Activated CD4-positive, alpha-beta memory T cell treated with anti-CD3 and anti-CD28 coated beads, Interleukin-2, amount 10 ng/mL, durations not matched to agents 7 days and 5 days (primary cell): Measurements from ENCODE around the gene OSBPL2. TPM values are rescaled to one million over a fixed set of nuclear protein-coding genes. Genes with fewer than 3 reads are reported as not detected.

Source experiments
- CTCF ChIA-PET: fragments of 350-600 bp; sonication (Branson Sonifier 250); formaldehyde crosslinking; loops from one replicate; lab custom pipeline; 2021; ENCODE audit warnings: antibody characterized with exemption, inconsistent platforms; lab: Charles Lee
- POLR2A ChIA-PET: fragments of 350-600 bp; sonication (Branson Sonifier 250); formaldehyde crosslinking; loops from one replicate; lab custom pipeline; 2021; ENCODE audit warnings: antibody characterized with exemption; lab: Charles Lee
- DNase-seq: peaks from one replicate; pipeline ENCODE4 v3.0.0-alpha.2; 2020
- H3K27ac Mint-ChIP-seq: one replicate; pipeline ENCODE4 v1.8.0; 2021; ENCODE audit warnings: mild to moderate bottlenecking, mixed read lengths
- H3K27me3 Mint-ChIP-seq: one replicate; pipeline ENCODE4 v1.8.0; 2021; ENCODE audit warnings: mixed read lengths
- H3K36me3 Mint-ChIP-seq: one replicate; pipeline ENCODE4 v1.8.0; 2021; ENCODE audit warnings: low read depth, mixed read lengths
- H3K4me1 Mint-ChIP-seq: one replicate; pipeline ENCODE4 v1.8.0; 2021; ENCODE audit warnings: mixed read lengths
- H3K4me3 Mint-ChIP-seq: one replicate; pipeline ENCODE4 v1.8.0; 2021; ENCODE audit warnings: mild to moderate bottlenecking, mixed read lengths
- H3K9me3 Mint-ChIP-seq: one replicate; pipeline ENCODE4 v1.8.0; 2021; ENCODE audit warnings: mixed read lengths
- total RNA-seq, 2 experiments: library from RNA; stranded (reverse); gene quantifications; one replicate each; pipeline ENCODE4 v1.2.3, GENCODE V29; 2021

OSBPL2 gene
- total RNA-seq, 2 experiments from 2014 or later, result 40.3 to 40.6 TPM

DNA sequence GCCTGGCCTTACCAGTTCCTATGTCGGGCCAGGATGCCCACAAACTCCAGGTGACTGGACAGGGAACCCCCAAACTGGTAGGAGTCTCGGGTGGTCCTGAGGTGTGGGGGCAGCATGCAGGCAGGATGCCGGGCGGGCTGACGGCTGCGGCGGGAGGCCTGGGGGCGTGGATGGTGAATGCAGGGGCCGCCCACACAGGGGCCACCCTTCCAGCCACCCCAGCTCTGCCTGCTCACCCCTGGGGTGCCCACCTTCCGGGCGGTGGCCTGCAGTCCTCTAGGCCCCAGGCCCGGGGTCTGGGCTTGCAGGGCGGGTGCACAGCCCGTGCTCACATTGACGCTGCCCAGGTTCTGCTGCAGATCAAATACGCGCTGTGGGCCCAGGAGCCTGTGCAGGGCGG is 72.8 kb downstream of the OSBPL2 start:
- Mint-ChIP-seq H3K36me3 (peaks cover 16% of the 10 kb centered on the region), H3K4me3 (no peak overlapping the region)
- CTCF ChIA-PET, result no interaction called here

DNA sequence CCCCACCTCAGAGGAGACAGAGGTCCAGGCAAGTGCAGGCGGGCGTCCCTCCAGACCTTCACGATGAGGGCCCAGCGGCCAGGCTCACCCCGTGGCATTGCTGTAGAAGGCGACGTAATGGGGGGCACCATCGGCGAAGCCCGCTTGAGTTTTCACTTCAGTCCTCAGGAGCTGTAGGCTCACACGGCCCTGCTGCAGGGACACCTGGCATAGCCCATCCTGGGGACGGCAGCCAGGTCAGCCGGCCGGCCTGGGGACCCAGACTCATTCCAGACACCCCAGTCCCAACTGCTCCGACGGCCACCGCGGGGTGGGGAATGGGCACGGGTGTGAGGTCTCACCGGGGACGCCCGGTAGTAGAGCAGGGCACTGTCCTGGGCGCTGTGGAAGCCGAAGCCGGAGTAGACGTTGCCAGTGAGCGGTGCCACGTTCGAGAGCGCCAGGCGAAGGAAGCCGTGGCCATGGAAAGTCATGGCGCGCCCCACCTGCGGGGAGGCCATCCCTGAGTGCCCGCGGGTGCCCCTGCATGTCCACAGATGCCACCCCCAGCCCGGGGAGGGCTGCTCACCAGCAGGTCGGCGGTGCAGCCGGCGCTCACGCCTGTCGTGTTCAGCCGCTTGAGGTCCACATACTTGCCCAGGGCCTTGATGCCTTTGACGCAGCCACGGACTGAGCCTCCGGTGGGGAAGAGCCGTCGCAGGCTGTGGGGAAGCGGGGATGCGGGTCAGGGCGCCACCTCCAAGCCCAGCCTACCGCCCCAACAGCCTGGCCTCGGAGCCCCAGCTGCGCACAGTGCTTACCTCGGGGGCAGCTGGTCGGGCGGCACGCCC is 73.7 kb downstream of the OSBPL2 start:
- DNase-seq, result no peak

More for the DNA sequence above, 72.8 kb downstream of the OSBPL2 start:
- DNase-seq, result no peak
- no peaks in the 10 kb centered on the region for H3K4me1 Mint-ChIP-seq
- POLR2A ChIA-PET, result no interaction called here
- H3K9me3 Mint-ChIP-seq, result no peaks in the 10 kb centered on the region
- no peak overlapping the region for H3K27ac Mint-ChIP-seq
- H3K27me3 Mint-ChIP-seq, result no peaks in the 10 kb centered on the region

DNA sequence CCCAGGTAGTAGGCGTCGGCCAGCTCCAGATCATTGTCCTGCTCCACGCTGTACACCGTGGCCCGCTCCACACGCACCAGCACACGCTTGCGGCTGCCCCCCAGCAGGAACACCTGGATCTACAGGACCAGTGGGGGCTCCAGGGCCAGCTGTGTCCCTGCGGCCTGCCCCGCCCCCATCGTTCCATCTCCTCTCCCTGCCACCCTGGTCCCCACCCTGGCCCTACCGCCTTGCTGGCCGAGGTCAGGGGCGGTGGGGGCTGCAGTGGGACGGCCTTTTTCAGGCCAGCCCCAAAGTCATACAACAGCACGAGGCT is 74.3 kb downstream of the OSBPL2 start:
- POLR2A ChIA-PET, result no interaction called here
- H3K4me1 Mint-ChIP-seq, result no peaks in the 10 kb centered on the region

More for the DNA sequence above, 73.7 kb downstream of the OSBPL2 start:
- no peak overlapping the region for H3K27ac Mint-ChIP-seq
- no peak overlapping the region for H3K4me3 Mint-ChIP-seq
- ChIA-PET CTCF (no interaction called here), POLR2A (no interaction called here)
- H3K36me3 Mint-ChIP-seq, result peaks cover 13% of the 10 kb centered on the region
- no peaks in the 10 kb centered on the region for H3K9me3 Mint-ChIP-seq
- no peaks in the 10 kb centered on the region for H3K27me3 Mint-ChIP-seq
- no peaks in the 10 kb centered on the region for H3K4me1 Mint-ChIP-seq

DNA sequence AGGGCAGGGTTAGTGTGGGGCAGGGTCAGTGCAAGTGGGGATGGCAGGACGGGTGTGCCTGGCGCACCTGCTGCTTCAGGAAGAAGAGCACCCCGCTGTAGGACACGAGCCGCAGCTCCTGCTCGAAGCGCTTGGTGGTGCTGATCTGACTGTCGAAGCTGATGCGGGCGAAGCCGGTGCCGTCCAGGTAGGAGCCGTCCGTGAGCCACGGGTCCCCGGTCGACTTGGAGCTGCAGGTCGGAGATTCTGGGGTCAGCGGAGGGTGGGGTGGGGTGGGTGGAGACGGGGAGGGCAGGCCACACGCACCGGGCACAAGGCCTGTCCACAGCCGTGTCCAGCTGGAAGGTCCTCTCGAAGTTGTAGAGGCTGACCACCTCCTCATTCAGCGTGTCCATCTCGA is 74.7 kb downstream of the OSBPL2 start:
- DNase-seq, result no peak
- no peaks in the 10 kb centered on the region for H3K4me1 Mint-ChIP-seq
- POLR2A ChIA-PET, result no interaction called here

More for the DNA sequence above, 74.3 kb downstream of the OSBPL2 start:
- Mint-ChIP-seq H3K4me3 (no peak overlapping the region), H3K27ac (no peak overlapping the region), H3K9me3 (no peaks in the 10 kb centered on the region), H3K27me3 (no peaks in the 10 kb centered on the region), H3K36me3 (peaks cover 13% of the 10 kb centered on the region)
- no peak for DNase-seq
- CTCF ChIA-PET, result no interaction called here

DNA sequence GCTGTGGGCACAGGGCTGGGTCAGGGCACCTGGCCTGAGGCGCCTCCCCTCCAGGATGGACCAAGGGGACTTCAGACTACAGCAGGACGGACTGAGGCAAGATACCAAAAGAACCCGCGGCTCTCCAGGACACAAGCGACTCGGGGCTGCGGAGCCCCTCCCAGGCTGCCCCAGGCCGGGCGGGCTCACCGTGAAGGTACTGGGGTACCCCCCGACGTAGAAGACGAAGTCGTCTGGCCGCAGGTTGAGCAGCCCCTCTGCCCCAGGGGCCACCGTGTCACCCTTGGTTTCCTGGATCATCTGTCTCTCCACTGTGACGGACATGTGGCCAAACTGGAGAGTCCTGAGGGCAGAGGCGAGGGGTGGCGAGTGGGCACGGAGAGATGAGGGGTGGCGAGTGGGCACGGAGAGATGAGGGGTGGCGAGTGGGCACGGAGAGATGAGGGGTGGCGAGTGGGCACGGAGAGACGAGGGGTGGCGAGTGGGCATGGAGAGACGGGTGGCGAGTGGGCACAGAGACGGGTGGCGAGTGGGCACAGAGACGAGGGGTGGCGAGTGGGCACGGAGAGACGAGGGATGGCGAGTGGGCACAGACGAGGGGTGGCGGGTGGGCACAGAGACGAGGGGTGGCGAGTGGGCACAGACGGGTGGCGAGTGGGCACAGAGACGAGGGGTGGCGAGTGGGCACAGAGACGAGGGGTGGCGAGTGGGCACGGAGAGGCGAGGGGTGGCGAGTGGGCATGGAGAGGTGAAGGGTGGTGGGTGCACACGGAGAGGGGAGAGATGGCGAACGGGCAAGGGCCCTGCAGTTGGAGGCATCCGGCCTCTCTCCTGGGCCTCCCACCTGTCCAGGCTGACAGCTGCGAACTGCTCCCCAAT is 75.4 kb downstream of the OSBPL2 start:
- no peak overlapping the region for H3K4me3 Mint-ChIP-seq
- no peaks in the 10 kb centered on the region for H3K9me3 Mint-ChIP-seq
- H3K4me1 Mint-ChIP-seq, result no peaks in the 10 kb centered on the region
- DNase-seq, result no peak
- CTCF ChIA-PET, result no interaction called here
- no peak overlapping the region for H3K27ac Mint-ChIP-seq
- H3K27me3 Mint-ChIP-seq, result no peaks in the 10 kb centered on the region
- peaks cover 4% of the 10 kb centered on the region for H3K36me3 Mint-ChIP-seq
- POLR2A ChIA-PET, result interaction anchor here (1.3 kb wide), 1 partner anchor 8 kb away, joined by 3 read pairs; no protein-coding TSS in a partner anchor

More for the DNA sequence above, 74.7 kb downstream of the OSBPL2 start:
- Mint-ChIP-seq H3K9me3 (no peaks in the 10 kb centered on the region), H3K36me3 (peaks cover 9% of the 10 kb centered on the region), H3K27me3 (no peaks in the 10 kb centered on the region), H3K4me3 (no peak overlapping the region), H3K27ac (no peak overlapping the region)
- CTCF ChIA-PET, result no interaction called here

DNA sequence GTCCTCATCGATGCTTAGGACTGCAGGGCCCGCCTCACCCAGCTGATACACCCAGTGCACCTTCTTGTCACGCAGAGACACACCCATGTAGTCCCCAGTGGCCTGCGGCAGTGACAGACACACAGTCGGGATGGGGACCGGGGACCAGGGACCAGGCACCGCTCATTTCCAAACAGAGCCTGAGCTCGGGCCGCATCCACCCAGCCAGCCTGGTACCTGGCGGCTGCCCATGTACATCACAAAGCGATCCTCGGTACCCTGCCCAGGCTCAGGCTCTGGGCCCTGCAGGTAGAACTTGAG is 76.0 kb downstream of the OSBPL2 start:
- ChIA-PET CTCF (no interaction called here), POLR2A (interaction anchor here (1.3 kb wide), 1 partner anchor 9 kb away, joined by 3 read pairs; no protein-coding TSS in a partner anchor)
- H3K27me3 Mint-ChIP-seq, result no peaks in the 10 kb centered on the region

DNA sequence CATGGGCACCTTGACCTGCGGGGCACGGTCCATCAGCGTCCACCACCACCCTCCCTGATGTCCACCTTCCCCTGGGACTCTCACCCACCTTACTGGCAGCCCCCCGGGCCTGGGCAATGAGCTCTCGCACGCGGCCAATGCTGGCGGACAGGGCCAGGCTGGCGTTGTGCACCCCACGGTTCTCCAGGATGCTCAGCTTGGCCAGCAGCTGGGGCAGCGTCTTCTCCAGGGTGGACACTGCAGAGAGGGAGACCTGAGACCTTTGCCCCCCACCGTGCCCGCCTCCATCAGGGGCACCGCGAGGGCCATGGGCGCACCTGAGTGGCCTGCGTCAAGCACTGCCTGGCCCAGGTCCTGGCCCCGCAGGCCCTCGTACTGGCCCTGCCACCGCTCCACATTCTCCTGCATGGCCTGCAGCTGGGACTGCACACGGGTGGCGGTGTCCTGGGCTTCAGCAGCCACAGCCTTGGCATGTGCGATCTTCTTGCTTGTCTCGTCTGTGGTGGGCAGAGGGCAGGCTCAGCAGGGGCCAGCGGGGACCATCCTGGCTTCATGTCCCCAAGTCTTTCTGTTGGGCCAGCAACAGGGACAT is 76.5 kb downstream of the OSBPL2 start:
- H3K4me3 Mint-ChIP-seq, result no peak overlapping the region
- ChIA-PET CTCF (no interaction called here), POLR2A (interaction anchor here (1.3 kb wide), 1 partner anchor 9 kb away, joined by 3 read pairs; no protein-coding TSS in a partner anchor)
- H3K27me3 Mint-ChIP-seq, result no peaks in the 10 kb centered on the region
- H3K27ac Mint-ChIP-seq, result no peak overlapping the region
- DNase-seq, result no peak
- H3K4me1 Mint-ChIP-seq, result no peaks in the 10 kb centered on the region
- no peaks in the 10 kb centered on the region for H3K36me3 Mint-ChIP-seq
- no peaks in the 10 kb centered on the region for H3K9me3 Mint-ChIP-seq

More for the DNA sequence above, 76.0 kb downstream of the OSBPL2 start:
- Mint-ChIP-seq H3K4me1 (no peaks in the 10 kb centered on the region), H3K27ac (no peak overlapping the region), H3K9me3 (no peaks in the 10 kb centered on the region), H3K4me3 (no peak overlapping the region), H3K36me3 (no peaks in the 10 kb centered on the region)
- no peak for DNase-seq

DNA sequence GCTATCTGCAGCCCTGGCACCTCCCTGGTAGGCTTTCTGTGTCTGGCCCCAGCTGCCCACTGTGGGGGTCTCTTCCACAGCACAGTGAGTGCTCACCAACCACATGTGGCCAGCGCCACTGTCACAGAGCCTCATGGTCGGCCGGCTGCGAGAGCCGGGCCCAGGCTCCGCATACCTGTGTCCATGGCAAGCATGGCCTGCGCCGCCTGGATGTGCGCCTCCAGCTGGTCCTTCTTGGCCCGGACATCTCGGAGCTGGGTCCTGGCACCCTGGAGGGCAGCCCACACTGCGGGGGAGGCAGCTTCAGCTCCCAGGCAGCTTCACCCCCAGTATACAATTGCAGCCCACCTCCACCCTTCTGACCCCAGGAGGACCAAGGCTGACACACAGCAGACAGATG is 77.5 kb downstream of the OSBPL2 start:
- Mint-ChIP-seq H3K4me1 (no peaks in the 10 kb centered on the region), H3K4me3 (no peak overlapping the region), H3K9me3 (no peaks in the 10 kb centered on the region), H3K27ac (no peak overlapping the region), H3K27me3 (no peaks in the 10 kb centered on the region), H3K36me3 (no peaks in the 10 kb centered on the region)
- ChIA-PET POLR2A (no interaction called here), CTCF (no interaction called here)
- no peak for DNase-seq

DNA sequence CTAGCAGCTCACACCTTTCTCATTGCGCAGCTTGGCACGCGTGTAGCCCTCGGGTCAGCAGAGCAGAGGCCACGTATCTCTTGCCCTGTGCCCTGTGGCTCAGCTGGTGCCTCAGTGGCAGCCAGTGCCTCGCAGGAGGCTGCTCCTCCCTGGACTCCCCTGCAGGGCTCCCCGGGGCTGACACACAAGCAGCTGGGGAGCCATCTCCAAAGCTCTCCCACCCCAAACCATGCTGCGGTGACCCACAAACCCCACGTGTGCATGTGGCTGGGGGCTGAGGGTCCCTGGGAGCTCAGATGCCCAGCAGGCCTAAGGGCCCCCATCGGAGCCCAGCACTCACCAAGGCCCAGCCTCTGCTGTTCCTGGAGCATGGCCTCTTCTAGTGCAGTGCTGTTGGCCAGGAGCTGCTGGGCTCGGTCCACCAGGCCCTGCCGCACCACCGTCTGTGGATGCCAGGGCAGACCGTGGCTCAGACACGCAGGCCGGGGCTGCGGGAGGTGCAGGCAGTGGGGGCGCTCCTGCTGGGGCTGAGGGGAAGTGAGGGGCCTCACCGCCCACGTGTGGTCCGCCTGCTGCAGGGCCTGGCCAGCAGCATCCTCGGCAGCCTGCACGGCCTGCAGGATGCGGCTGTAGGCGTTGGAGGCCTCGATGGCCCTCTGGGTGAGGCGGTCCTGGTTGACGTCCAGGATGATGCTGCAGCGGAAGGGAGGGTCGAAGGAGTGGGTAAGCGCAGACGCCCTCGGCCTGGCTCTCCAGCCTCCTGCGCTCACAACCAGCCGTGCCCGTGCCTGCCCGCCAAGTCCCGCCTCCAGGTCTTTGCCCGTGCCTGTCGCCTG is 78.2 kb downstream of the OSBPL2 start:
- H3K4me3 Mint-ChIP-seq, result no peak overlapping the region
- DNase-seq, result no peak
- H3K27me3 Mint-ChIP-seq, result no peaks in the 10 kb centered on the region
- H3K36me3 Mint-ChIP-seq, result no peaks in the 10 kb centered on the region
- H3K4me1 Mint-ChIP-seq, result no peaks in the 10 kb centered on the region
- ChIA-PET CTCF (no interaction called here), POLR2A (no interaction called here)
- H3K27ac Mint-ChIP-seq, result no peak overlapping the region
- H3K9me3 Mint-ChIP-seq, result no peaks in the 10 kb centered on the region

DNA sequence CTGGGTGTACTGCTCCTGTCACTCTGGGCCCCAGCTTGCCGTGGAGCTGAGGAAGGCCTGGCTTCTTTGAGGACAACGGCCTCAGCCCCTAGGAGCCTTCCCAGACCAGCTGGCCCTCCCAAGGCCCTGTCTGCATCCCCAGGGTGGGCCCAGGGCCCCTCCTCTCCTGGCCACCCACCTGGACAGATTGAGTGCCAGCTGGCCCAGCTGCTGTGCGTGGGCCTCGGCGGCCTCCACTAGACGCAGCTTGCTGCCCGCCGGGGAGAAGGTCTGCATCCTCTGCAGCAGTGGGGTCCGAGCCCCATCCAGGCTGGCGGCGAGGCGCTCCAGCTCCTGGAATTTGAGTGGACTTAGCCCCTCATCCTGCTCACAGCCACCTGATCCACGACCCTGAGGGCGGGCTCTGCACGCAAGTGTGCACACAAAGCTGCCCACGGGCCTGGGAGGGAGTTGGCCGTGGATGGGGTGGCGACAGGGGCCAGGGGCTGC is 78.9 kb downstream of the OSBPL2 start:
- DNase-seq, result no peak
- Mint-ChIP-seq H3K36me3 (no peaks in the 10 kb centered on the region), H3K9me3 (no peaks in the 10 kb centered on the region), H3K27ac (no peak overlapping the region), H3K27me3 (no peaks in the 10 kb centered on the region), H3K4me1 (no peaks in the 10 kb centered on the region), H3K4me3 (no peak overlapping the region)
- POLR2A ChIA-PET, result no interaction called here
- CTCF ChIA-PET, result no interaction called here

DNA sequence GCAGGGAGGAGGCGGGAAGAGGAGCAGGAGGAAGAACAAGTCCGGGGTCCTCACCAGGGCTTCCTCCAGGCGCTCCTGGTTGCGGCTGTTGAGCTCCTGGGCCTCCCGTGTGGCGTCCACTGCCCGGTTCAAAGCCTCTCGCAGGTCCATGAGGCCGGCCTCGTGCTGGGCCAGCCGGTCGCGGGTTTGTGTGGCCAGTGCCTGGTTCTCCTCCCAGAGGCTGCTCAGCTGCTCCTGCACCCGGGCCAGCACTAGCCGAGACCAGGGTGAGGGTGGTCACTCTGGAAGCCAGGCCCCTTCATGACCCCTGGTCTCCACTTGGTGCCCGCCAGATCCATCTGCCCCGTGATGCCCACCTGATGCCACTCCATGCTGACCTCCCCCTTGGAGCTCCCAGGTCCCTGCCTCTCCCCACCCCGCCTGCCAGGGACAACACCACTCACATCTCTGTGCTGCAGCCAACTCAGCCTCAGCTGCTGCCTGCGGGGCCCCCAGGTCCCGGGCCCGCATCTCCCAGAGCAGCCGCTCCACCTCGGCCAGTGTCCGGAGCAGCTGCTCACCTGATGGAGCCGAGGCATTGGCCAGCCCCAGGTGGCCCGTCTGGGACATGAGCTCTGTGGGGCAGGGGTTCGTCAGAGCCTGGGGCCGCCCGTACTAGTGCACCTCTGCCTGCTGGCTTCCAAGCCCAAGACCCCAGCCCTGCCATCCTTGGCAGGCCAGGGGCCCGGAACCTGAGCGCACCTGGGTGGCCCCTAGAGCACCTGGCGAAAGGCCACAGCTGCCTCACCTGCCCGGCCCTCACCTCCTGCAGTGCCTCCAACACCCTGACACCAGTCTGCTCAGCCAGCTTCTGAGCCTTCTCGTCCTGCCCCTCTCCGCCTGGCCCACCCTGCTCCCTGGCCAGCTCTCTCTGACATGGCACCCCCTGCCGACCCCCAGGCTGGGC is 80.4 kb downstream of the OSBPL2 start:
- Mint-ChIP-seq H3K27ac (no peak overlapping the region), H3K9me3 (no peaks in the 10 kb centered on the region), H3K4me3 (no peak overlapping the region), H3K4me1 (no peaks in the 10 kb centered on the region), H3K27me3 (no peaks in the 10 kb centered on the region), H3K36me3 (no peaks in the 10 kb centered on the region)
- no peak for DNase-seq
- POLR2A ChIA-PET, result no interaction called here
- CTCF ChIA-PET, result no interaction called here
